COLO668 (cell line): ENCODE results near the gene SLC25A48.
"Not testable (repeated sequence)": the region's sequence is repeated elsewhere in the genome, so short reads cannot be mapped to it uniquely, and the experiment has no call there.

Source experiments
- DNase-seq: peaks from one replicate; lab custom pipeline; 2025; ENCODE audit not compliant: unreplicated experiment; lab: John Stamatoyannopoulos, UW

Gene SLC25A48

GRCh38 chr5:135857630-135858311 lies 23.3 kb downstream of the SLC25A48 start:
- no peak for DNase-seq

GRCh38 chr5:135859186-135859585 lies 24.7 kb downstream of the SLC25A48 start:
- not testable (repeated sequence) for DNase-seq

GRCh38 chr5:135859641-135860040 lies 25.2 kb downstream of the SLC25A48 start:
- DNase-seq = no peak

GRCh38 chr5:135861641-135862040 lies 27.2 kb downstream of the SLC25A48 start:
- DNase-seq = no peak

- DNase-seq = no peak
These were observed 27.6 kb downstream of the SLC25A48 start for GRCh38 chr5:135862086-135862485.

- DNase-seq = no peak
These were observed 28.3 kb downstream of the SLC25A48 start for GRCh38 chr5:135862744-135863143.

GRCh38 chr5:135864503-135865435 lies 30.3 kb downstream of the SLC25A48 start:
- no peak for DNase-seq

- DNase-seq = no peak
These were observed 31.6 kb downstream of the SLC25A48 start for GRCh38 chr5:135866016-135866415.

- DNase-seq = no peak
These were observed 33.1 kb downstream of the SLC25A48 start for GRCh38 chr5:135867599-135867998.

- no peak for DNase-seq
These were observed 34.2 kb downstream of the SLC25A48 start for GRCh38 chr5:135868681-135869080.

- DNase-seq = no peak
These were observed 34.8 kb downstream of the SLC25A48 start for GRCh38 chr5:135869276-135869675.

GRCh38 chr5:135869935-135870334 lies 35.5 kb downstream of the SLC25A48 start:
- no peak for DNase-seq

- DNase-seq = no peak
These were observed 36.9 kb downstream of the SLC25A48 start for GRCh38 chr5:135871268-135871915.

GRCh38 chr5:135873831-135874230 lies 39.4 kb downstream of the SLC25A48 start:
- DNase-seq = no peak

- no peak for DNase-seq
These were observed 40.0 kb downstream of the SLC25A48 start for GRCh38 chr5:135874461-135874860.

- no peak for DNase-seq
These were observed 41.1 kb downstream of the SLC25A48 start for GRCh38 chr5:135875567-135875966.

- no peak for DNase-seq
These were observed 41.7 kb downstream of the SLC25A48 start for GRCh38 chr5:135876146-135876545.

GRCh38 chr5:135877570-135878155 lies 43.2 kb downstream of the SLC25A48 start:
- DNase-seq = no peak

- DNase-seq = no peak
These were observed 43.7 kb downstream of the SLC25A48 start for GRCh38 chr5:135878156-135878620.

GRCh38 chr5:135879591-135879990 lies 45.1 kb downstream of the SLC25A48 start:
- DNase-seq = no peak

GRCh38 chr5:135880278-135880677 lies 45.8 kb downstream of the SLC25A48 start:
- DNase-seq = peak; percentile 6
